IMR-90 (cell line): ENCODE results near the gene TRIM46. TPM values are rescaled to one million over a fixed set of nuclear protein-coding genes. Genes with fewer than 3 reads are reported as not detected.
"Not testable (repeated sequence)": the region's sequence is repeated elsewhere in the genome, so short reads cannot be mapped to it uniquely, and the experiment has no call there.

ENCODE experiments used
- ATAC-seq: fragments of 200-7000 bp; cut with Tn5 transposase; 2 replicates; pipeline ENCODE4 v1.9.1; 2020; ENCODE audit warnings: low read depth, mild to moderate bottlenecking, moderate library complexity
- BruUV-seq: library from RNA; stranded (reverse); fragments of 400-500 nt; replicated peaks from 2 replicates; lab custom pipeline; 2021; lab: Mats Ljungman, UMichigan
- CTCF ChIA-PET: fragments of 300-600 bp; formaldehyde crosslinking; extraction: SDS; loops from one replicate; lab custom pipeline; 2021; ENCODE audit warnings: antibody characterized with exemption; lab: Yijun Ruan, JAX
- POLR2A ChIA-PET: fragments of 300-600 bp; sonication (Branson Sonifier 250); formaldehyde crosslinking; loops from one replicate; lab custom pipeline; 2022; ENCODE audit warnings: antibody characterized with exemption; ENCODE audit not compliant: unreplicated experiment; lab: Charles Lee
- DNase-seq: peaks from one replicate; pipeline ENCODE4 v3.0.0; 2013
- H2AFZ ChIP-seq: replicated peaks from 2 replicates; pipeline ENCODE3; 2013; ENCODE audit warnings: low read length, mild to moderate bottlenecking; ENCODE audit not compliant: poor library complexity
- H2AK5ac ChIP-seq: 2 replicates; pipeline ENCODE4 v1.6.1; 2013; ENCODE audit warnings: low read depth, low read length, inconsistent platforms
- H2AK9ac ChIP-seq: replicated peaks from 2 replicates; pipeline ENCODE3; 2013; ENCODE audit warnings: mild to moderate bottlenecking, low read depth, low read length, moderate library complexity; ENCODE audit not compliant: poor library complexity
- H2BK120ac ChIP-seq: 2 replicates; pipeline ENCODE4 v1.6.1; 2013; ENCODE audit warnings: low read depth, low read length, inconsistent platforms
- H2BK15ac ChIP-seq: 3 replicates; pipeline ENCODE4 v1.6.1; 2013; ENCODE audit warnings: low read depth, low read length, inconsistent platforms
- H2BK20ac ChIP-seq: 2 replicates; pipeline ENCODE4 v1.6.1; 2013; ENCODE audit warnings: low read depth, mild to moderate bottlenecking, inconsistent platforms, low read length, moderate library complexity
- H2BK5ac ChIP-seq: 2 replicates; pipeline ENCODE4 v1.6.1; 2013; ENCODE audit warnings: mild to moderate bottlenecking, low read depth, low read length, inconsistent platforms; ENCODE audit not compliant: poor library complexity, severe bottlenecking
- H3K14ac ChIP-seq: replicated peaks from 2 replicates; pipeline ENCODE4 v1.6.1; 2013; ENCODE audit warnings: low read depth, low read length, inconsistent platforms
- H3K18ac ChIP-seq: 2 replicates; pipeline ENCODE4 v1.6.1; 2013; ENCODE audit warnings: low read depth, low read length, control low read depth
- H3K23ac ChIP-seq: 2 replicates; pipeline ENCODE4 v1.6.1; 2013; ENCODE audit warnings: low read depth, low read length, inconsistent platforms
- H3K27ac ChIP-seq: 2 replicates; pipeline ENCODE4 v1.5.1; 2013; ENCODE audit warnings: mild to moderate bottlenecking, control low read depth, low read length; ENCODE audit not compliant: insufficient read depth
- H3K27me3 ChIP-seq: 2 replicates; pipeline ENCODE4 v1.6.1; 2013; ENCODE audit warnings: low read length; ENCODE audit not compliant: control insufficient read depth, insufficient read depth
- H3K36me3 ChIP-seq: 2 replicates; pipeline ENCODE4 v1.6.1; 2013; ENCODE audit warnings: low read length, mixed read lengths; ENCODE audit not compliant: control insufficient read depth, insufficient read depth
- H3K4ac ChIP-seq: 2 replicates; pipeline ENCODE4 v1.6.1; 2013; ENCODE audit warnings: low read depth, low read length, inconsistent platforms
- H3K4me1 ChIP-seq: 2 replicates; pipeline ENCODE4 v1.6.1; 2013; ENCODE audit warnings: low read length, mixed read lengths; ENCODE audit not compliant: control insufficient read depth, insufficient read depth
- H3K4me2 ChIP-seq: 2 replicates; pipeline ENCODE4 v1.6.1; 2013; ENCODE audit warnings: low read depth, mild to moderate bottlenecking, control low read depth, low read length, moderate library complexity
- H3K4me3 ChIP-seq: 2 replicates; pipeline ENCODE4 v1.5.1; 2013; ENCODE audit warnings: low read depth, mild to moderate bottlenecking, control low read depth, low read length, moderate library complexity; ENCODE audit not compliant: insufficient read depth
- H3K56ac ChIP-seq: 2 replicates; pipeline ENCODE4 v1.6.1; 2013; ENCODE audit warnings: low read length, inconsistent platforms; ENCODE audit not compliant: insufficient read depth; ENCODE audit errors: extremely low read depth
- H3K79me1 ChIP-seq, 2 experiments: 2 replicates each; pipeline ENCODE4 v1.6.1; 2013; ENCODE audit warnings: low read length in 2 of 2, inconsistent platforms in 1 of 2, low read depth in 1 of 2
- H3K9ac ChIP-seq: 2 replicates; pipeline ENCODE4 v1.6.1; 2013; ENCODE audit warnings: low read depth, low read length, control low read depth
- H3K9me1 ChIP-seq: 2 replicates; pipeline ENCODE4 v1.6.1; 2013; ENCODE audit warnings: low read length, inconsistent platforms; ENCODE audit not compliant: insufficient read depth
- H3K9me3 ChIP-seq: 2 replicates; pipeline ENCODE4 v1.6.1; 2013; ENCODE audit warnings: low read length; ENCODE audit not compliant: control insufficient read depth, insufficient read depth
- H4K20me1 ChIP-seq: 2 replicates; pipeline ENCODE4 v1.6.1; 2013; ENCODE audit warnings: low read length, inconsistent platforms; ENCODE audit not compliant: insufficient read depth
- H4K5ac ChIP-seq: 2 replicates; pipeline ENCODE4 v1.6.1; 2013; ENCODE audit warnings: mild to moderate bottlenecking, low read depth, low read length, control low read depth
- H4K8ac ChIP-seq, 2 experiments: 2 replicates each; pipeline ENCODE4 v1.6.1; 2013; ENCODE audit warnings: low read depth in 2 of 2, low read length in 2 of 2, control low read depth in 1 of 2, inconsistent platforms in 1 of 2
- H4K91ac ChIP-seq: 2 replicates; pipeline ENCODE4 v1.6.1; 2013; ENCODE audit warnings: low read depth, low read length, inconsistent platforms; ENCODE audit not compliant: insufficient read depth
- ELK1 ChIP-seq: fragments of 150-350 bp; IDR thresholded peaks from 2 replicates; pipeline ENCODE4 v1.6.1; 2016; ENCODE audit warnings: low read depth, mild to moderate bottlenecking, low read length, moderate library complexity, borderline replicate concordance
- WGBS, 2 experiments: methylation state at CpG; one replicate each; pipeline versions ENCODE4 v1.1.5 to v1.1.7; 2013; ENCODE audit warnings: missing lambda C conversion rate in 2 of 2; ENCODE audit not compliant: insufficient read length in 1 of 2; ENCODE audit errors: extremely low coverage in 2 of 2; 5-methylcytosine and 5-hydroxymethylcytosine counted together
- dilution Hi-C: fragments of 300-500 bp; cut with HindIII; formaldehyde crosslinking; loops from one replicate; pipeline ENCODE4 v1.14.3; 2018; ENCODE audit warnings: low sequenced_read_pairs; ENCODE audit not compliant: unreplicated experiment
- in situ Hi-C: fragments of 300-500 bp; cut with MboI; formaldehyde crosslinking; loops from 3 replicates; pipeline ENCODE4 v1.14.3; 2019; ENCODE audit warnings: low sequenced_read_pairs, inconsistent platforms, mixed read lengths
- intact Hi-C: fragments of 100-400 bp; cut with micrococcal nuclease; formaldehyde crosslinking; loops from 2 replicates; pipeline ENCODE4 v1.10.0; 2022
- polyA plus RNA-seq, 3 experiments: library from polyadenylated mRNA; depleted of rRNA; stranded (reverse); fragments of >200 nt; gene quantifications; 2 replicates each; pipeline ENCODE4 v1.2.3, GENCODE V29; 2012; ENCODE audit warnings: low replicate concordance in 1 of 3
- total RNA-seq: library from RNA; depleted of rRNA; stranded (reverse); fragments of >200 nt; gene quantifications from 2 replicates; pipeline ENCODE4 v1.2.3, GENCODE V29; 2012

TRIM46 gene
- total and polyA plus RNA-seq, 2 of the 4 experiments (the other 2 are of a cell fraction): 2.3 to 6.2 TPM

GRCh38 chr1:155210314-155211104 lies 36.9 kb downstream of the TRIM46 start (continued):
- no peak for TF ChIP-seq ELK1

DNA sequence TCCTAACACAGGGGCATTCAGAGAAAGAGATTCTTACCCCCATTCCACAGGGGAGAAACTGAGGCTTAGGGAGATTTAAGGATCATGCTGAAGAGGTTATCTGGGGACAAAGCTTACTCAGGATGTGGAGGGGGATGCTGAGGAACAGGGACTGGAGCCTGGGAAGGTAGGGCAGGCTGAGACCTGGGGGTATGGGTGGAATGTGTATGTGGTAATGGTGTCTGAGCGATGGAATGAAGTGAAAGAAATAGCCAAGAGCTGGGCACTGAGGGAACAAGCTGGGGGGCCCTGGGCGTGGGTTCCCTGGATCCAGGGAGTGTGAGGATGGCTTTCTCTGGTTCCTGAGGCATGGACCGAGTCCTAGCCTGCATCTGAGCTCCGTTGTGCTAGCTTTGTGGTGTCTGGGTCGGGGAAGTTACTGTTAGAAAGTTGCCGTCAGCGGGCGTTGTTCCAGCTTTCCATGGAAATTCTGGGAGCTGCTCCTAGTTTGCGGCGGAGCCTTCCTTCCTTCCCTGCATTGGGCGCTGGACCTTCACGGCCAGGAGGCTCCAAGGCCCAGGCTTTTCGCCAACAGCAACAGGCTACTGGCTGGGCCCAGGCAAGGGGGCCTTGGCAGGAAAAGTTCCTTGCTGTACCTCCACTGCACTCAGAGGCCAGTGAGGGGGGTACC lies 37.9 kb downstream of the TRIM46 start:
- H4K8ac ChIP-seq, H3K23ac ChIP-seq, H3K4ac ChIP-seq, dilution Hi-C loops, H4K20me1 ChIP-seq, H2BK5ac ChIP-seq, H3K18ac ChIP-seq, intact Hi-C loops, H3K14ac ChIP-seq, H3K4me2 ChIP-seq, H3K9me3 ChIP-seq, H3K27ac ChIP-seq, H2AK9ac ChIP-seq, H2AK5ac ChIP-seq, H3K27me3 ChIP-seq, H2BK20ac ChIP-seq, H4K5ac ChIP-seq, H3K4me3 ChIP-seq, H3K9ac ChIP-seq, ATAC-seq, H3K56ac ChIP-seq, POLR2A ChIA-PET, BruUV-seq, H2AFZ ChIP-seq, CTCF ChIA-PET, H2BK120ac ChIP-seq, DNase-seq, H3K9me1 ChIP-seq, H4K91ac ChIP-seq, H2BK15ac ChIP-seq, in situ Hi-C loops: not testable (repeated sequence)
- H3K36me3 ChIP-seq: peaks cover 10% of the 10 kb centered on the region
- WGBS, 2 experiments: no CpG with 5 or more reads among the region's 13 CpGs
- peaks cover 15% of the 10 kb centered on the region for H3K4me1 ChIP-seq
- peaks cover 13 to 24% of the 10 kb centered on the region in 2 experiments for H3K79me1 ChIP-seq

DNA sequence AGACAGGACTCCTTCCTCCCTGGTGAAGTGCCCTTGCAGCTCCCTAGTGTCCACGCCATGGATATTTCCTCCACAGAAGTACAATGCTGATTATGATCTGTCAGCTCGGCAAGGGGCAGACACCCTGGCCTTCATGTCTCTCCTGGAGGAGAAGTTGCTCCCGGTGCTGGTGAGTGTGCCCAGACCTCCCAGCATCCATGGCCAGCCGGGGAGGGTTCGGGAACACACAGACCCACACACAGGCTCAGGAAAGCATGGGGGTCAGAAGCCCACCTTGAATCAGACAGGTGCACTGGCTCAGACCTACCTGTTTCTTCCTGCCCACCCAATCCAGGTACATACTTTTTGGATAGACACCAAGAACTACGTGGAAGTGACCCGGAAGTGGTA lies 38.4 kb downstream of the TRIM46 start:
- H2BK120ac ChIP-seq, H2BK15ac ChIP-seq, H3K27me3 ChIP-seq, DNase-seq, H4K8ac ChIP-seq, H3K9me1 ChIP-seq, H3K56ac ChIP-seq, H3K27ac ChIP-seq, H3K23ac ChIP-seq, H2BK20ac ChIP-seq, H3K18ac ChIP-seq, H2AK5ac ChIP-seq, POLR2A ChIA-PET, H2AFZ ChIP-seq, H3K4ac ChIP-seq, in situ Hi-C loops, H3K4me3 ChIP-seq, H3K9me3 ChIP-seq, dilution Hi-C loops, H3K4me2 ChIP-seq, H2AK9ac ChIP-seq, H3K9ac ChIP-seq, BruUV-seq, H4K91ac ChIP-seq, H4K20me1 ChIP-seq, H4K5ac ChIP-seq, ATAC-seq, intact Hi-C loops, H2BK5ac ChIP-seq, H3K14ac ChIP-seq, CTCF ChIA-PET: not testable (repeated sequence)
- Histone ChIP-seq H3K36me3 (peaks cover 12% of the 10 kb centered on the region), H3K4me1 (peaks cover 13% of the 10 kb centered on the region), H3K79me1 (peaks cover 13 to 24% of the 10 kb centered on the region in 2 experiments)
- 75% methylated on average over 2 of the region's 7 CpGs; no CpG with 5 or more reads in 1 of the 2 experiments for WGBS, 2 experiments
